H54 (cell line): ENCODE data around the gene ABHD12B.

ENCODE experiments used
- DNase-seq: peaks from one replicate; pipeline ENCODE4 v3.0.0; 2011; ENCODE audit warnings: low spot score, mixed read lengths; ENCODE audit not compliant: insufficient read length
- FAIRE-seq: peaks from 3 replicates; lab custom pipeline; 2011; peaks lifted over from hg19 to GRCh38; lab: Jason Lieb, UNC
- POLR2A ChIP-seq: IDR thresholded peaks from 2 replicates; pipeline ENCODE4 v1.6.1; 2011; ENCODE audit warnings: low read depth, mild to moderate bottlenecking, low read length

ABHD12B gene

DNA sequence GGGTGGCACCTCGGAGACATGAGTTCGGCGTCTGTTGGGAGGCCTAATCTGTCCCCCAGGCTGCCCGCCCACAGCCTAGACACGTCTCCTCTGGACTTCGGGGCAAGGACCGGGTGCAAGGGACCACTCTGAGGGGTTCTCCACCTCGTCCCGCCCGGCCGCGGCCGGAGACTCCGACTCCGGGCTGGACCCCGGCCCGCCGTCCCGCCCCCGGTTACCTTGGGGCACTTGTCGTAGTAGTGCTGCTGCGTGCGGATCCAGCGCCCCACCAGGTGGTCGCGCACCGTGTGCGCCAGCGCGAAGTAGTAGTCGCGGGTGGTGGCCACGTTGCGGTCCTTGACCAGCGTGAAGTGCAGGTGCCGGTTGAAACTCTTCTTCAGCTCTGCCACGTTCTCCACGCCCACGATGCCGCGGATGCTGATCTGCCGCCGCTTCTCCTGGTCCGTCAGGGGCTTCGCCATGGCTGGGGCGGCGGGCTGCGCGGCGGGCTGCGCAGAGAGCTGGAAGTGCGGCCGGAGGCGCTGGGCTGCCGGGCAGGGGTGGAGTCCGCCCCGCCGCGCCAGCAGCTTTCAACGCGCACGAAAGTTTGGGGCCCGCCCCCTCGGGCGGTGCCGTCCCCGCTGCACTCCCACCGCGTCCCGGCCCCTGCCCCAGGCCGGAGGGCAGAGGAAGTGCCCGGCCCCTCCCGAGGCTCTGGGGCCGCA is 72.2 kb downstream of the ABHD12B start, which contains the start of gene PYGL:
Gene PYGL, minus strand, starts transcription at position 541 of the 704 bp plus-strand sequence. Its CDS starts 80 bp downstream, at position 461.
- DNase-seq (peak; percentile 51), FAIRE-seq (no peak)
- TF ChIP-seq POLR2A: peak; percentile 44

DNA sequence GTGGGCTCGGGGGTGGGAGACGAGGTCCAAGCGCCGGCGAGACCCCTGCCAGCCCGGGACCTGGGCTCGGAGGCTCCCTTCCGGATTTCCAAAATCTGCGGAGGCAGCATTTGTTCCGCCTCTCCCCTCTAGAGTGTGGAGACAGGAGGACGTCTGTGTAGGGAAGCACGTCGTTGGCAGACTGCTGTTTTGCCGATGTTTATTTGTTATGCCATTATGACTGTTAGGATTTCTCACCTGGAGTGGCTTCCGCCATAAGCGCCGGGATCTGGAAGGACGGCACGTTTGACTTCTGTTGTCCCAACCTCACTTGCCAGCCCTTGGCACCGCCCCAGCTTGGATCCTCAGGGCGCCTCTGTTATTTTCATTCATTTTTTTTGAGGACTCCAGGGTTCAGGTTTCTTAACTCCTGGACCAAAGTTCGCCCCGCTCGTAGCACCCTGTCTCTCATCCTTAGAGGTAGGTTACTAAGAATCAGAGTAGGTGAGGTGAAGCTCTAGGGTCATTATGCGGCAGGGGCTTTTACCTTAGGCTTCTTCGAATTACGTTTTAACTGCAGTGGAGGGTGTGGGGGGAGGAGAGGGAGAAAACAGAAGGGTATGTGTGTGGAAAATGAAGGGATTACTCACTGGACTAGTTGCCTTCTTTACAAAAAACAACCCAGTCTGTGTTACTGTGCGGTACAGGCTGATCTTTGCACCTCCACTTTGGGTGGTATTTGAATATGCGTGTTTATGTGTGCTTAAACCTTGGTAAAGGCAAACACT is 73.0 kb downstream of the ABHD12B start:
- peak; percentile 30 for FAIRE-seq
- peak; percentile 40 for DNase-seq

DNA sequence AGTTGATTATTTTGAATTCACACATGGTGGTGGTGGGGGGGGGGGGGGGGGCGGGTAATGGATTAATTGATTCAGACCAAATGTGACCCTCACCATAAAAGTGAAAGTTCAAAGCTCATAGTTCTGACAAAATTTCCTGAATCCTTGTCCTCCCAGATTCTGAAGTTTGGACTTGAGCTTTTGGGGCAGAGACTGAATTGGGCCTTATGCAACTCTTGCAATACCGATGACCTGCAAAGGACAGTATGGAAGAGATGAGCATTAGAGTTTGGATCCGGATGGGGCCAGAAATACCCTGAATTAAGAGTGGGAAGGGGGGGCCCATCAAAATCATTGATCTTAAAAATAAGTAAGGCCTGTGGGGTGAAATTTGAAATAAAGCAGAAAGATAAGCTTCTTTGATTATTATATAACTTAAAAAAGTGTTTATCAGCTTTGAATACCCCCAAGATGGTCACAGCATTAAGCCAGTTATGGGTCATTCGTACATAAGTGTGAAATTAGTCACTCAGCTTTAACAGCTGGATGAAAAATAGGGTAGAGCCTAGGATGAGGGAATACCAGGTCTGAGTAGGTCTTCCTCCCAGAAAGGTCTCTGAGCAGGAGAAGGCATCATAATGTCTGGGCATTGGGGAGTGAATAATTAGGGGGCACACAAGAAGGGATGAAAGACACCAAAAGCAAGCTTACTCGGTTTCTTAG is 74.5 kb downstream of the ABHD12B start:
- no peak for FAIRE-seq
- TF ChIP-seq POLR2A: no peak
- DNase-seq: no peak

More for the DNA sequence above, 73.0 kb downstream of the ABHD12B start:
- TF ChIP-seq POLR2A: no peak

DNA sequence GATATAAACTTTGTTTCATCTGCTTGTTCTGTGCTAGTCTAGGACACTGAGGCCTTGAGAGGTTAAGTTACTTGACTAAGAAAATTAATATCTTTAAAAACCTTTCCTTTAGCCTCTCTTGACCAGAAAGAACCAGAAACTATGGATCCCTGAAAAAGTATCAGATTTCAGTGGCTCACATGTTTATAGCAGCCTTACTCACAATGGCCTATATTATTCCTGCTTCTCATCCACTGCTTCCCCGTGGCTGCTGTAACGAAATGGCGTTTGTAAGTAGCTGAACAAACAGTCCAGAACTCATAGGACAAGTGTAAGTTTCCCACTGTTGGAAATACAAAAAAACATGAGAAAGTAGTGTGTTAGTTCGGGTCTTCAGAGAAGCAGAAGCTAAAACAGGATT is 75.6 kb downstream of the ABHD12B start:
- no peak for DNase-seq
- no peak for FAIRE-seq
- TF ChIP-seq POLR2A: no peak

DNA sequence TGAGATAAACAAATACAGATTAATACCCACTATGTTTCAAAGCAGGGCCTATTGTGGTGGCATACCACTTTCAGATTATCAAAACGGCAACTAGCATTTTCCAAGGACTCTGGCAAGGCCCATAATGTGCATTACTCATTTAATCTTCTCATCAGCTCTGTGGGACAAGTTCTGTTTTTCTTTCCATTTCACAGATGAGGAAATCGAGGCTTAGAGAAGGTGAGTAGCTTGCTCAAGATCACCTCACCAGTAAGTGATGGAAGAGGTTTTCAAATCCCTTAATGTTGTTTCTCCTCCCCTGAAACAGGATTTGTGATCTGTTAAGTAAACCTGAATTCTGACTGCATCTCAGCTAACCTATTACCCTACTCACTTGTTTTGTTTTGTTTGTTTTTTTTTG is 76.4 kb downstream of the ABHD12B start:
- no peak for TF ChIP-seq POLR2A
- DNase-seq (no peak), FAIRE-seq (no peak)

DNA sequence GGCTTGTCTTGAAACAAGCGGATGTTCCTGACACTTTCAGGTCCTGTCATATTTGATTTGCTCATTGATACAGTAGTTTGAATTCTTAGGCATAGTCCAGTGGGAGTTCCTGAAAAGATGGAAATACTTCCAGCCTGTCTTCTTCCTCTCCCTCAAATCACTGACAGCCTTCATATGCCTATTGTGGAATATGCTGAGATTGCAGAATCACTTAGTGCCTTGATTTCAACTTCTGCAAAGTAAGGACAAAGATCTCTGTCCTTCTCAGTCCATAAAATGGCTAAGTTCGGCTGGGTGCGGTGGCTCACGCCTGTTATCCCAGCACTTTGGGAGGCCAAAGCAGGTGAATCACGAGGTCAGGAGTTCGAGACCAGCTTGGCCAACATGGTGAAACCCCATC is 79.2 kb downstream of the ABHD12B start:
- FAIRE-seq (no peak), DNase-seq (no peak)
- TF ChIP-seq POLR2A: no peak

DNA sequence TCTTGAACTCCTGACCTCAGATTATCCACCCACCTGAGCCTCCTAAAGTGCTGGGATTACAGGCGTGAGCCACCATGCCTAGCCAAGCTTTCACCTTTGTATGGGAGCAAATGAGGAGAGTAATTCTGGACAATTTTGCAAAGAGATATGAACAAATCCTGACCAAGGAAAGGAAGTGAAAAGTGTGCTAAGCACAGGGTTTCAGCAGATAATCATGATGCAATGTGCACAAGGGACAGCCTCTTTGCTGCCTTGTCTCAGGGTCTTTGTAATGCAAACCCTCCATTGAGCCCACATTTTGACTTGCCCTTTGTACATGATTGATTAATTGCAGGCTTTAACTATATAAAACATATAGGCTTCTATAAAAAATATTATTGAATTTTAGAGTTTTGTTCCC is 81.6 kb downstream of the ABHD12B start:
- FAIRE-seq (no peak), DNase-seq (no peak)
- no peak for TF ChIP-seq POLR2A
